Testis (tissue), 3 donors: ENCODE data around the gene RNF121. TPM values are rescaled to one million over a fixed set of nuclear protein-coding genes. Genes with fewer than 3 reads are reported as not detected.

ENCODE experiments used
- DNase-seq: peaks from one replicate; pipeline ENCODE4 v3.0.0-alpha.2; 2019
- H3K27ac ChIP-seq, 2 donors: fragments of 200-600 bp; sonication (generic); one replicate each; pipeline ENCODE4 v1.5.1; 2019
- H3K27me3 ChIP-seq: fragments of 200-600 bp; sonication (generic); one replicate; pipeline ENCODE4 v1.5.1; 2019
- H3K36me3 ChIP-seq: fragments of 200-600 bp; sonication (generic); one replicate; pipeline ENCODE4 v1.5.1; 2017; ENCODE audit warnings: low read depth; ENCODE audit errors: missing control alignments
- H3K4me1 ChIP-seq: fragments of 200-600 bp; sonication (generic); one replicate; pipeline ENCODE4 v1.5.1; 2019
- H3K4me3 ChIP-seq, 2 donors: fragments of 200-600 bp; sonication (generic); one replicate each; pipeline ENCODE4 v1.5.1; 2017 to 2019
- H3K9me3 ChIP-seq: fragments of 200-600 bp; sonication (generic); one replicate; pipeline ENCODE4 v1.5.1; 2017
- POLR2A ChIP-seq: fragments of 450-650 bp; IDR thresholded peaks from one replicate; pipeline ENCODE4 v1.6.1; 2017; ENCODE audit warnings: antibody characterized with exemption, mild to moderate bottlenecking, moderate library complexity
- WGBS, 2 donors: methylation state at CpG; one replicate each; pipeline ENCODE4 v1.1.5; 2018; 5-methylcytosine and 5-hydroxymethylcytosine counted together
- intact Hi-C: fragments of 100-400 bp; cut with DNase I; formaldehyde crosslinking; loops from one replicate; pipeline ENCODE4 v1.15.1; 2023; ENCODE audit warnings: low total_unique reads
- polyA plus RNA-seq: library from polyadenylated mRNA; stranded (reverse); fragments of 350-450 nt; fragmentation: Illumina TruSeq; extraction: RNeasy Lipid Tissue Mini Kit (QIAGEN cat#74804); gene quantifications from one replicate; pipeline ENCODE4 v1.2.3, GENCODE V29; 2014; ENCODE audit warnings: low read depth, low replicate concordance; ENCODE audit not compliant: insufficient read depth
- total RNA-seq, 2 donors: library from RNA; depleted of rRNA; stranded (reverse); fragments of >200 nt; gene quantifications; one replicate each; pipeline ENCODE4 v1.2.3, GENCODE V29; 2016
- TF ChIP-seq, protein P1 (sequence below), 3 experiments: fragments of 450-650 bp in 2 of 3; fragments of 200-600 bp in 1 of 3; sonication (generic) in 1 of 3; IDR thresholded peaks; one replicate each; pipeline ENCODE4 v1.5.1; 2016 to 2019; ENCODE audit warnings: antibody characterized with exemption in 3 of 3, mild to moderate bottlenecking in 2 of 3, moderate library complexity in 1 of 3

Gene RNF121
- total and polyA plus RNA-seq, 3 donors from 2014 or later, result 51.7 to 72.5 (median 54.4) TPM

GRCh38 chr11:72007089-72007476, 78.2 kb downstream of the RNF121 start:
- peaks cover 5% of the 10 kb centered on the region for H3K36me3 ChIP-seq

GRCh38 chr11:72007587-72007986, 78.7 kb downstream of the RNF121 start:
- Histone ChIP-seq H3K27ac (no peak overlapping the region), H3K4me1 (peaks cover 2% of the 10 kb centered on the region), H3K36me3 (peaks cover 5% of the 10 kb centered on the region), H3K27me3 (no peaks in the 10 kb centered on the region), H3K9me3 (no peaks in the 10 kb centered on the region), H3K4me3 (no peak overlapping the region)
- WGBS, 2 donors, result 79 to 83% methylated on average over 5 of the region's 5 CpGs
- TF ChIP-seq, protein P1, sequence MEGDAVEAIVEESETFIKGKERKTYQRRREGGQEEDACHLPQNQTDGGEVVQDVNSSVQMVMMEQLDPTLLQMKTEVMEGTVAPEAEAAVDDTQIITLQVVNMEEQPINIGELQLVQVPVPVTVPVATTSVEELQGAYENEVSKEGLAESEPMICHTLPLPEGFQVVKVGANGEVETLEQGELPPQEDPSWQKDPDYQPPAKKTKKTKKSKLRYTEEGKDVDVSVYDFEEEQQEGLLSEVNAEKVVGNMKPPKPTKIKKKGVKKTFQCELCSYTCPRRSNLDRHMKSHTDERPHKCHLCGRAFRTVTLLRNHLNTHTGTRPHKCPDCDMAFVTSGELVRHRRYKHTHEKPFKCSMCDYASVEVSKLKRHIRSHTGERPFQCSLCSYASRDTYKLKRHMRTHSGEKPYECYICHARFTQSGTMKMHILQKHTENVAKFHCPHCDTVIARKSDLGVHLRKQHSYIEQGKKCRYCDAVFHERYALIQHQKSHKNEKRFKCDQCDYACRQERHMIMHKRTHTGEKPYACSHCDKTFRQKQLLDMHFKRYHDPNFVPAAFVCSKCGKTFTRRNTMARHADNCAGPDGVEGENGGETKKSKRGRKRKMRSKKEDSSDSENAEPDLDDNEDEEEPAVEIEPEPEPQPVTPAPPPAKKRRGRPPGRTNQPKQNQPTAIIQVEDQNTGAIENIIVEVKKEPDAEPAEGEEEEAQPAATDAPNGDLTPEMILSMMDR (IDR thresholded peaks at IDR 0.05), result no peak
- TF ChIP-seq POLR2A, result no peak
- no peak for DNase-seq
- intact Hi-C loops, result no loop called here

More at GRCh38 chr11:72007089-72007476, 78.2 kb downstream of the RNF121 start:
- Histone ChIP-seq H3K4me1 (no peaks in the 10 kb centered on the region), H3K27ac (no peak overlapping the region), H3K9me3 (no peaks in the 10 kb centered on the region), H3K27me3 (no peaks in the 10 kb centered on the region), H3K4me3 (no peak overlapping the region)
- intact Hi-C loops, result no loop called here
- DNase-seq, result no peak
- 87% methylated on average over 14 to 15 of the region's 15 CpGs for WGBS, 2 donors
- TF ChIP-seq POLR2A, result no peak
- TF ChIP-seq, protein P1 (IDR thresholded peaks at IDR 0.05), result no peak

DNA sequence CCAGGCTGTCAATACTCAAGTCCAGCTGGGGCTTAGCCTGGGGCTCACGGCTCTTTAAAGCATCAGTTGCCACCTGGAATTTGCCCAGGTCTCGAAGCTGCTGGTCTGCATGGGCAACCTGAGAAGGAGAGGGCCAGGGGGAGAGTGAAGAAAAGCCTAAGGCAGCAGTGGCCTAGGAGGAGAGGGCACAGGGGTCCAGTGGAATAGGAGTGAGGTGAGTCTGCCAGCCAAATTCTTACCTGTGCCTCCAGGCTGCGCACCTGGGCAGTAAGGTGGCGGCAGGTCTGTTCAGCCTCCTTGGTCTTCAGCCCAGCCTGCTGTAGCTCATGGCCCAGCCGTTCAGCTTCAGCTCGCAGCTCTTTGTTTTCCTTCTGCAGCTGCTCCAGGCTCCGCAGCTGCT, 79.9 kb downstream of the RNF121 start:
- no peak overlapping the region for H3K27ac ChIP-seq
- peaks cover 14% of the 10 kb centered on the region for H3K4me1 ChIP-seq
- DNase-seq, result no peak
- TF ChIP-seq, protein P1 (IDR thresholded peaks at IDR 0.05), result no peak
- no peak for TF ChIP-seq POLR2A
- intact Hi-C loops, result no loop called here
- no peaks in the 10 kb centered on the region for H3K27me3 ChIP-seq
- peaks cover 5% of the 10 kb centered on the region for H3K36me3 ChIP-seq
- 85 to 90% methylated on average over 7 of the region's 7 CpGs for whole genome bisulfite sequencing, 2 donors
- H3K9me3 ChIP-seq, result no peaks in the 10 kb centered on the region
- H3K4me3 ChIP-seq, result no peak overlapping the region

DNA sequence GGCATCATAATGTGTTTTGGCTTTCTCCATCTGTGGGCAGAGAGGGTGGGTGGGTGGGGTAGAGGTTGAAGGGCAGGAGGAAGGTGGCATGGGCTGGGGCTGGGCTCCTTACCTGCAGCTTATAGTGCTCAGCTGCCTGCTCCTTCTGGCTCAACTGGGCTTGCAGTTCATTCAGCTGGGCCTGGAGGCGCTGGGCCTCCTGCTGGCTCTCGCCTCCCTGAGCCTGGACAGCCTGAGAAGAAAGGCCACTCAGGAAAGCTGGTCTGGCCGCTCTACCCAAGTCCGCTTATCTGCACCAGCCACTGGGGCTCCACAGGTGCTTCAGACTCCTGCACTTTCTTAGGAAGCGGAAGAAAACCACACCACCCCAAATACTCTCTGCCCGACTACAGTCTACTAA, 80.3 kb downstream of the RNF121 start:
- 93 to 94% methylated on average over 3 to 6 of the region's 6 CpGs for WGBS, 2 donors
- TF ChIP-seq POLR2A, result no peak
- TF ChIP-seq, protein P1 (IDR thresholded peaks at IDR 0.05), result no peak
- no peaks in the 10 kb centered on the region for H3K27me3 ChIP-seq
- no peaks in the 10 kb centered on the region for H3K9me3 ChIP-seq
- H3K4me1 ChIP-seq, result peaks cover 18% of the 10 kb centered on the region
- H3K27ac ChIP-seq, result no peak overlapping the region
- intact Hi-C loops, result no loop called here
- no peak for DNase-seq
- H3K36me3 ChIP-seq, result peaks cover 5% of the 10 kb centered on the region
- no peak overlapping the region for H3K4me3 ChIP-seq

- Histone ChIP-seq H3K27ac (no peak overlapping the region), H3K4me1 (peaks cover 32% of the 10 kb centered on the region), H3K4me3 (no peak overlapping the region), H3K36me3 (no peaks in the 10 kb centered on the region), H3K9me3 (no peaks in the 10 kb centered on the region), H3K27me3 (no peaks in the 10 kb centered on the region)
- TF ChIP-seq, protein P1 (IDR thresholded peaks at IDR 0.05), result no peak
- no peak for TF ChIP-seq POLR2A
- WGBS, 2 donors, result 83 to 84% methylated on average over 4 to 10 of the region's 10 CpGs
- intact Hi-C loops, result no loop called here
- DNase-seq, result no peak
Measured at GRCh38 chr11:72010529-72011233, 81.8 kb downstream of the RNF121 start.
